ENCODE measurements around the gene SLC9A9. TPM values are rescaled to one million over a fixed set of nuclear protein-coding genes. Genes with fewer than 3 reads are reported as not detected.

The SLC9A9 gene
- total RNA-seq, 1 experiment from 2014 or later, result not detected

GRCh38 chr3:143441516-143442171 is 406.6 kb downstream of the SLC9A9 start:
- Mint-ChIP-seq H3K27me3 (ENCODE audit: insufficient read depth, unreplicated experiment) (peaks cover 18% of the 10 kb centered on the region), H3K4me3 (ENCODE audit: unreplicated experiment) (no peak overlapping the region), H3K36me3 (ENCODE audit: insufficient read depth, unreplicated experiment) (no peaks in the 10 kb centered on the region), H3K9me3 (ENCODE audit: unreplicated experiment) (no peaks in the 10 kb centered on the region), H3K4me1 (ENCODE audit: low read depth, unreplicated experiment) (no peaks in the 10 kb centered on the region), H3K27ac (ENCODE audit: unreplicated experiment) (no peak overlapping the region)
- intact Hi-C loops (cut with micrococcal nuclease; ENCODE audit: unreplicated experiment), result no loop called here
- Histone ChIP-seq H3K36me3 (ENCODE audit: control insufficient read depth, insufficient read depth, low read length) (no peaks in the 10 kb centered on the region), H3K4me1 (no peaks in the 10 kb centered on the region), H3K9me3 (no peaks in the 10 kb centered on the region), H3K4me3 (ENCODE audit: low read depth, low read length) (no peak overlapping the region), H3K27me3 (replicated peaks; ENCODE audit: control insufficient read depth, insufficient read depth, low read length) (no peaks in the 10 kb centered on the region; the same call in 1 of the 2 replicates)
- TF ChIP-seq CTCF (IDR thresholded peaks at IDR 0.05; ENCODE audit: insufficient read depth in 1 of 2, low read depth in 1 of 2, low read length in 1 of 2, severe bottlenecking in 1 of 2, unreplicated experiment in 1 of 2), result no peak
- DNase-seq, result no peak
- BruUV-seq (replicated peaks), result no TSS peak
- ChIA-PET CTCF (interaction anchor here (1.2 kb wide), 1 partner anchor 233 kb away, joined by 3 read pairs; no protein-coding TSS in a partner anchor), POLR2A (no interaction called here)

- Mint-ChIP-seq H3K36me3 (ENCODE audit: insufficient read depth, unreplicated experiment) (no peaks in the 10 kb centered on the region), H3K9me3 (ENCODE audit: unreplicated experiment) (no peaks in the 10 kb centered on the region), H3K27ac (ENCODE audit: unreplicated experiment) (no peak overlapping the region), H3K4me3 (ENCODE audit: unreplicated experiment) (no peak overlapping the region), H3K27me3 (ENCODE audit: insufficient read depth, unreplicated experiment) (peaks cover 10% of the 10 kb centered on the region), H3K4me1 (ENCODE audit: low read depth, unreplicated experiment) (no peaks in the 10 kb centered on the region)
- Histone ChIP-seq H3K36me3 (ENCODE audit: control insufficient read depth, insufficient read depth, low read length) (no peaks in the 10 kb centered on the region), H3K4me1 (no peaks in the 10 kb centered on the region), H3K27me3 (replicated peaks; ENCODE audit: control insufficient read depth, insufficient read depth, low read length) (no peaks in the 10 kb centered on the region; the same call in 1 of the 2 replicates), H3K4me3 (ENCODE audit: low read depth, low read length) (no peak overlapping the region), H3K9me3 (no peaks in the 10 kb centered on the region)
- TF ChIP-seq CTCF (IDR thresholded peaks at IDR 0.05; ENCODE audit: insufficient read depth in 1 of 2, low read depth in 1 of 2, low read length in 1 of 2, severe bottlenecking in 1 of 2, unreplicated experiment in 1 of 2), result no peak
- ChIA-PET POLR2A (no interaction called here), CTCF (no interaction called here)
- no TSS peak for BruUV-seq (replicated peaks)
- no peak for DNase-seq
- intact Hi-C loops (cut with micrococcal nuclease; ENCODE audit: unreplicated experiment), result no loop called here
Measured at GRCh38 chr3:143439817-143440216, 408.5 kb downstream of the SLC9A9 start.

- Histone ChIP-seq H3K9me3 (no peaks in the 10 kb centered on the region), H3K27me3 (replicated peaks; ENCODE audit: control insufficient read depth, insufficient read depth, low read length) (no peaks in the 10 kb centered on the region), H3K36me3 (ENCODE audit: control insufficient read depth, insufficient read depth, low read length) (no peaks in the 10 kb centered on the region), H3K4me1 (peaks cover 6% of the 10 kb centered on the region), H3K4me3 (ENCODE audit: low read depth, low read length) (no peak overlapping the region)
- Mint-ChIP-seq H3K9me3 (ENCODE audit: unreplicated experiment) (no peaks in the 10 kb centered on the region), H3K27ac (ENCODE audit: unreplicated experiment) (no peak overlapping the region), H3K36me3 (ENCODE audit: insufficient read depth, unreplicated experiment) (no peaks in the 10 kb centered on the region), H3K4me1 (ENCODE audit: low read depth, unreplicated experiment) (no peaks in the 10 kb centered on the region), H3K4me3 (ENCODE audit: unreplicated experiment) (no peak overlapping the region), H3K27me3 (ENCODE audit: insufficient read depth, unreplicated experiment) (peaks cover 10% of the 10 kb centered on the region)
- intact Hi-C loops (cut with micrococcal nuclease; ENCODE audit: unreplicated experiment), result no loop called here
- TF ChIP-seq CTCF (IDR thresholded peaks at IDR 0.05; ENCODE audit: insufficient read depth in 1 of 2, low read depth in 1 of 2, low read length in 1 of 2, severe bottlenecking in 1 of 2, unreplicated experiment in 1 of 2), result no peak
- ChIA-PET CTCF (no interaction called here), POLR2A (no interaction called here)
- DNase-seq, result no peak
- no TSS peak for BruUV-seq (replicated peaks)
Measured at GRCh38 chr3:143437405-143437804, 410.9 kb downstream of the SLC9A9 start.
